Astrocyte (in vitro differentiated cells and primary cell): ENCODE results near the gene SLC22A14. TPM values are rescaled to one million over a fixed set of nuclear protein-coding genes. Genes with fewer than 3 reads are reported as not detected.

ENCODE experiments used
- DNase-seq: peaks from one replicate; pipeline ENCODE4 v3.0.0-alpha.2; 2010; ENCODE audit warnings: low read depth
- FAIRE-seq: peaks from 2 replicates; lab custom pipeline; 2011; peaks lifted over from hg19 to GRCh38; lab: Jason Lieb, UNC
- H2AFZ ChIP-seq: 2 replicates; pipeline ENCODE4 v1.6.0; 2012; ENCODE audit warnings: low read depth, low read length, inconsistent platforms
- H3K27ac ChIP-seq: 2 replicates; pipeline ENCODE4 v1.5.1; 2011; ENCODE audit warnings: low read depth, low read length, inconsistent platforms
- H3K27me3 ChIP-seq: 2 replicates; pipeline ENCODE4 v1.6.0; 2011; ENCODE audit warnings: low read length, inconsistent platforms; ENCODE audit not compliant: insufficient read depth
- H3K36me3 ChIP-seq: 2 replicates; pipeline ENCODE4 v1.5.1; 2011; ENCODE audit warnings: low read length, inconsistent platforms; ENCODE audit not compliant: insufficient read depth
- H3K4me1 ChIP-seq: 2 replicates; pipeline ENCODE4 v1.5.1; 2011; ENCODE audit warnings: low read length, inconsistent platforms; ENCODE audit not compliant: insufficient read depth
- H3K4me2 ChIP-seq: 2 replicates; pipeline ENCODE4 v1.6.0; 2012; ENCODE audit warnings: low read length, inconsistent platforms
- H3K4me3 ChIP-seq: 2 replicates; pipeline ENCODE4 v1.5.1; 2011; ENCODE audit warnings: low read depth, mild to moderate bottlenecking, low read length, inconsistent platforms; ENCODE audit not compliant: insufficient read depth
- H3K79me2 ChIP-seq: 2 replicates; pipeline ENCODE4 v1.6.0; 2012; ENCODE audit warnings: mild to moderate bottlenecking, low read length, inconsistent platforms; ENCODE audit not compliant: insufficient read depth
- H3K9ac ChIP-seq: 2 replicates; pipeline ENCODE4 v1.6.0; 2012; ENCODE audit warnings: mild to moderate bottlenecking, low read length, inconsistent platforms
- H3K9me3 ChIP-seq: 2 replicates; pipeline ENCODE4 v1.5.1; 2012; ENCODE audit warnings: low read depth, mild to moderate bottlenecking, low read length, inconsistent platforms; ENCODE audit not compliant: insufficient read depth
- H4K20me1 ChIP-seq: 2 replicates; pipeline ENCODE4 v1.6.0; 2012; ENCODE audit warnings: low read length, inconsistent platforms; ENCODE audit not compliant: insufficient read depth
- H3K27ac Mint-ChIP-seq: one replicate; pipeline ENCODE4 v1.8.0; 2021; ENCODE audit warnings: mild to moderate bottlenecking, mixed read lengths; ENCODE audit not compliant: unreplicated experiment
- H3K27me3 Mint-ChIP-seq: one replicate; pipeline ENCODE4 v1.8.0; 2021; ENCODE audit warnings: low read depth, mixed read lengths; ENCODE audit not compliant: unreplicated experiment
- H3K36me3 Mint-ChIP-seq: one replicate; pipeline ENCODE4 v1.8.0; 2021; ENCODE audit warnings: low read depth, mixed read lengths; ENCODE audit not compliant: unreplicated experiment
- H3K4me1 Mint-ChIP-seq: one replicate; pipeline ENCODE4 v1.8.0; 2021; ENCODE audit warnings: low read depth, mixed read lengths; ENCODE audit not compliant: unreplicated experiment
- H3K4me3 Mint-ChIP-seq: one replicate; pipeline ENCODE4 v1.8.0; 2021; ENCODE audit warnings: mild to moderate bottlenecking, moderate library complexity, mixed read lengths; ENCODE audit not compliant: unreplicated experiment
- H3K9me3 Mint-ChIP-seq: one replicate; pipeline ENCODE4 v1.8.0; 2021; ENCODE audit warnings: mild to moderate bottlenecking, mixed read lengths; ENCODE audit not compliant: unreplicated experiment
- EZH2 ChIP-seq: IDR thresholded peaks from 2 replicates; pipeline ENCODE4 v1.6.1; 2012; ENCODE audit warnings: mild to moderate bottlenecking, low read length, inconsistent platforms; ENCODE audit not compliant: insufficient read depth
- total RNA-seq: library from RNA; stranded (reverse); gene quantifications from 2 replicates; pipeline ENCODE4 v1.2.1, GENCODE V29; 2021
- TF ChIP-seq, protein P1 (sequence below): IDR thresholded peaks from 2 replicates; pipeline ENCODE4 v1.5.1; 2011; ENCODE audit warnings: low read depth, mild to moderate bottlenecking, inconsistent platforms, low read length, moderate library complexity; ENCODE audit not compliant: insufficient read depth

SLC22A14 gene
- total RNA-seq, 1 donor from 2014 or later: 0.45 TPM

- no peaks in the 10 kb centered on the region for H3K36me3 ChIP-seq
- H3K27me3 ChIP-seq: no peaks in the 10 kb centered on the region
- no peaks in the 10 kb centered on the region for H3K79me2 ChIP-seq
- Mint-ChIP-seq H3K9me3 (peaks cover 11% of the 10 kb centered on the region), H3K36me3 (peaks cover 31% of the 10 kb centered on the region), H3K4me3 (no peak overlapping the region), H3K27me3 (peaks cover 35% of the 10 kb centered on the region), H3K27ac (no peak overlapping the region), H3K4me1 (no peaks in the 10 kb centered on the region)
- H4K20me1 ChIP-seq: no peaks in the 10 kb centered on the region
- DNase-seq (no peak), FAIRE-seq (no peak)
- no peak overlapping the region for H3K27ac ChIP-seq
- no peak overlapping the region for H3K9ac ChIP-seq
- no peaks in the 10 kb centered on the region for H3K4me1 ChIP-seq
- H3K9me3 ChIP-seq: no peaks in the 10 kb centered on the region
- no peak overlapping the region for H3K4me2 ChIP-seq
- H2AFZ ChIP-seq: no peak overlapping the region
- no peak overlapping the region for H3K4me3 ChIP-seq
- TF ChIP-seq, protein P1, sequence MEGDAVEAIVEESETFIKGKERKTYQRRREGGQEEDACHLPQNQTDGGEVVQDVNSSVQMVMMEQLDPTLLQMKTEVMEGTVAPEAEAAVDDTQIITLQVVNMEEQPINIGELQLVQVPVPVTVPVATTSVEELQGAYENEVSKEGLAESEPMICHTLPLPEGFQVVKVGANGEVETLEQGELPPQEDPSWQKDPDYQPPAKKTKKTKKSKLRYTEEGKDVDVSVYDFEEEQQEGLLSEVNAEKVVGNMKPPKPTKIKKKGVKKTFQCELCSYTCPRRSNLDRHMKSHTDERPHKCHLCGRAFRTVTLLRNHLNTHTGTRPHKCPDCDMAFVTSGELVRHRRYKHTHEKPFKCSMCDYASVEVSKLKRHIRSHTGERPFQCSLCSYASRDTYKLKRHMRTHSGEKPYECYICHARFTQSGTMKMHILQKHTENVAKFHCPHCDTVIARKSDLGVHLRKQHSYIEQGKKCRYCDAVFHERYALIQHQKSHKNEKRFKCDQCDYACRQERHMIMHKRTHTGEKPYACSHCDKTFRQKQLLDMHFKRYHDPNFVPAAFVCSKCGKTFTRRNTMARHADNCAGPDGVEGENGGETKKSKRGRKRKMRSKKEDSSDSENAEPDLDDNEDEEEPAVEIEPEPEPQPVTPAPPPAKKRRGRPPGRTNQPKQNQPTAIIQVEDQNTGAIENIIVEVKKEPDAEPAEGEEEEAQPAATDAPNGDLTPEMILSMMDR: no peak
- no peak for TF ChIP-seq EZH2
Measured at GRCh38 chr3:38311941-38312340, 29.8 kb downstream of the SLC22A14 start.

- Histone ChIP-seq H3K27me3 (no peaks in the 10 kb centered on the region), H3K36me3 (no peaks in the 10 kb centered on the region), H3K4me1 (no peaks in the 10 kb centered on the region), H3K9me3 (no peaks in the 10 kb centered on the region), H3K9ac (no peak overlapping the region), H4K20me1 (no peaks in the 10 kb centered on the region), H3K4me2 (no peak overlapping the region), H3K27ac (no peak overlapping the region), H3K79me2 (no peaks in the 10 kb centered on the region), H2AFZ (no peak overlapping the region), H3K4me3 (no peak overlapping the region)
- H3K27me3 Mint-ChIP-seq: peaks cover 35% of the 10 kb centered on the region
- FAIRE-seq (no peak), DNase-seq (no peak)
- H3K4me1 Mint-ChIP-seq: no peaks in the 10 kb centered on the region
- no peak overlapping the region for H3K4me3 Mint-ChIP-seq
- TF ChIP-seq, protein P1: no peak
- TF ChIP-seq EZH2: no peak
- H3K9me3 Mint-ChIP-seq: peaks cover 11% of the 10 kb centered on the region
- peaks cover 29% of the 10 kb centered on the region for H3K36me3 Mint-ChIP-seq
- H3K27ac Mint-ChIP-seq: no peak overlapping the region
Measured at GRCh38 chr3:38312356-38312755, 30.3 kb downstream of the SLC22A14 start.

DNA sequence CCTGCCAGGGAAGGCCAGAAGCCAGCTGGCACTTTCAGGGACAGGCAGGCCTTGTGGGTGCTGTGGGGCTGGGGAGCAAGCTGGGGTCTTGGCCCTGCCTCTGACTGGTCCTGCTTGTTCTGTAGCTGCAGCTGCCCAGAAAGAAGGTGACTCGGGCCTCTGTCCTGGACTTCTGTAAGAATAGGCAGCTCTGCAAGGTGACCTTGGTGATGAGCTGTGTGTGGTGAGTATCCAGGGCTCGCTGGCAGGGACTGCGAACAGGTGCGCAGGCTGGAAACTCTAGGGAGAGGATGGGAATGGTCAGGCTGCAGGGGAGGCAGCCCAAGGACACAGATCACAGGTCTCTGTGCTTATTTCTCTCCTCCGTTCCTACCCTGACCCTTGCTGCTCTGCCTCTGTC lies 31.2 kb downstream of the SLC22A14 start:
- H3K4me3 ChIP-seq: no peak overlapping the region
- H3K36me3 ChIP-seq: no peaks in the 10 kb centered on the region
- Mint-ChIP-seq H3K27ac (no peak overlapping the region), H3K36me3 (peaks cover 33% of the 10 kb centered on the region), H3K27me3 (peaks cover 33% of the 10 kb centered on the region), H3K9me3 (peaks cover 11% of the 10 kb centered on the region), H3K4me3 (no peak overlapping the region), H3K4me1 (no peaks in the 10 kb centered on the region)
- H3K27ac ChIP-seq: no peak overlapping the region
- TF ChIP-seq EZH2: no peak
- TF ChIP-seq, protein P1: no peak
- H3K27me3 ChIP-seq: no peaks in the 10 kb centered on the region
- H3K4me2 ChIP-seq: no peak overlapping the region
- no peaks in the 10 kb centered on the region for H4K20me1 ChIP-seq
- H2AFZ ChIP-seq: no peak overlapping the region
- no peaks in the 10 kb centered on the region for H3K9me3 ChIP-seq
- DNase-seq (no peak), FAIRE-seq (no peak)
- no peaks in the 10 kb centered on the region for H3K79me2 ChIP-seq
- H3K4me1 ChIP-seq: no peaks in the 10 kb centered on the region
- no peak overlapping the region for H3K9ac ChIP-seq
